Fibroblast of the conjunctiva (primary cell): ENCODE data around the gene PLIN5.
A peak's percentile ranks its signal among the peaks of the same experiment; 100 is the strongest.
"Not testable (repeated sequence)": the region's sequence is repeated elsewhere in the genome, so short reads cannot be mapped to it uniquely, and the experiment has no call there.

Source experiments
- DNase-seq: peaks from one replicate; pipeline ENCODE4 v3.0.0-alpha.2; 2010; ENCODE audit warnings: low read depth

The PLIN5 gene

GRCh38 chr19:4568886-4569285 is 33.9 kb upstream of the PLIN5 start:
- no peak for DNase-seq

GRCh38 chr19:4567584-4568071 is 32.6 kb upstream of the PLIN5 start:
- peak; percentile 34 for DNase-seq

- DNase-seq, result no peak
These were observed 31.5 kb upstream of the PLIN5 start for GRCh38 chr19:4566402-4567051.

GRCh38 chr19:4563562-4563961 is 28.5 kb upstream of the PLIN5 start:
- DNase-seq, result not testable (repeated sequence)

- DNase-seq, result not testable (repeated sequence)
These were observed 27.1 kb upstream of the PLIN5 start for GRCh38 chr19:4562085-4562484.

GRCh38 chr19:4559569-4559968 is 24.5 kb upstream of the PLIN5 start, which contains the start of gene SEMA6B:
SEMA6B (minus strand) TSS chr19:4559684; CDS start chr19:4558457, 1,227 bp downstream.
- no peak for DNase-seq

- no peak for DNase-seq
These were observed 23.2 kb upstream of the PLIN5 start for GRCh38 chr19:4557971-4558941.

GRCh38 chr19:4557144-4557970 is 22.3 kb upstream of the PLIN5 start:
- no peak for DNase-seq

GRCh38 chr19:4556597-4557127 is 21.6 kb upstream of the PLIN5 start:
- DNase-seq, result no peak

- DNase-seq, result no peak
These were observed 20.9 kb upstream of the PLIN5 start for GRCh38 chr19:4555657-4556561.

- DNase-seq, result no peak
These were observed 19.7 kb upstream of the PLIN5 start for GRCh38 chr19:4554717-4555116.

- DNase-seq, result no peak
These were observed 18.8 kb upstream of the PLIN5 start for GRCh38 chr19:4553775-4554174.

GRCh38 chr19:4553092-4553695 is 18.2 kb upstream of the PLIN5 start:
- DNase-seq, result no peak

GRCh38 chr19:4552525-4552819 is 17.4 kb upstream of the PLIN5 start:
- DNase-seq, result no peak

- no peak for DNase-seq
These were observed 15.5 kb upstream of the PLIN5 start for GRCh38 chr19:4550479-4551050.

GRCh38 chr19:4550018-4550417 is 15.0 kb upstream of the PLIN5 start:
- DNase-seq, result no peak

- DNase-seq, result no peak
These were observed 13.2 kb upstream of the PLIN5 start for GRCh38 chr19:4548238-4548584.

- DNase-seq, result no peak
These were observed 12.5 kb upstream of the PLIN5 start for GRCh38 chr19:4547303-4548237.
